Stimulated activated CD4-positive, alpha-beta T cell treated with anti-CD3 and anti-CD28 coated beads, Interleukin-15, amount 100 ng/mL, for 1 hour (primary cell): Measurements from ENCODE around the gene CMIP.

Source experiments
- DNase-seq, 2 donors: peaks; one replicate each; pipeline ENCODE4 v3.0.0-alpha.2; 2020; ENCODE audit warnings: low read depth in 1 of 2, low spot score in 1 of 2

CMIP gene

DNA sequence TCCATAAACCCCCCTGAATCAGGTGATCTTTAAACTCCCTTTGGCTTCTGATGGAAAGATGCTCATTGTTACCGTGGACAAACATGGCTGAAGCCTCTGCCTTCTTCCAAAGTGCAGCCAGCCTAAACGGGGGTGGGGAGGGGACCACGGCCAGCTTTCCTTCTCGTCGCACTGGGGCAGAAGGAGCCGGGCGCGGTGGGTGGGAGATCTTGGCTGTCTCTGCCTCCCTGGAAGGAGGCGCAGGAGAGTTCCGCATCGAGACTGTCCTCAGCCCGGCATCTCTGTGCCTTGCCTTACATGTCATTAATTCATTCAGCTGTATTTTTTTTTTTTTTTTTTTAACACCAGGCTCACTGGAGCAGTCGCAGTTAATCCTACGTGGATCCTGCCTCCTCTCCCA, 171.2 kb downstream of the CMIP start:
- no peak for DNase-seq

DNA sequence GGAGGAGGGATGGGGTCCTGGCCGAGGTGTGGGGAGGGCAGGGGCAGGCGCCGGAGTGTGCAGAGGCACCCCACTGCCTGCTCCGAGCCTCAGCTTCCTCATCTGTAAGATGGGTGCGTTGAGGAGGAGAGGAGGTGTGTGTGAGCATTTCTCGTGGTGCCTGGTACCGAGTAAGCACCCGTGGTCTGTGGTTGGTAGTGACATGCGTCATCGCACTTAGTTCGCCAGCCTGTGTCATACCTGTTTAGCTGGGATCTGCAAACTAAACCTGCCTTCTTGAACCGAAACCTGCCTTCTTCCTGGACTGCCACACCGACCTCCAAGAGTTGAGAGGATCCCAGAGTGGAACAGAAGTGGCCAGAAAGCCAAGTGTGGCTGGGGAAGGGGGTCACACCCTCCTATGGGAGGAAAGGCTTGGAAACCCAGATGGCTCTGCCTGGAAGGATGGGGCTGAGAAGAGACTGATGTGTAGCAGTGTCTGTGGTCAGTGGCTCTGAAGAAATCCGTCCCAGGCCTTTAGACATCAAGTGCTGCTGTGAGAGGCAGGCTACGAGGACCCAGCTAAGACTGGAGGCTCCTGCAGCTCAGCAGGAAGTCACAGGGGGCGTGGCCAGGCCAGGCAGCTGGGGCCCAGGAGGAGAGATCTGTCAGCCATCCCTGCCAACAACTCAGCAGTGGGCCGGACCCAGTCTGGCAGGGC, 171.9 kb downstream of the CMIP start:
- DNase-seq, result peak; percentile 33 to 42

DNA sequence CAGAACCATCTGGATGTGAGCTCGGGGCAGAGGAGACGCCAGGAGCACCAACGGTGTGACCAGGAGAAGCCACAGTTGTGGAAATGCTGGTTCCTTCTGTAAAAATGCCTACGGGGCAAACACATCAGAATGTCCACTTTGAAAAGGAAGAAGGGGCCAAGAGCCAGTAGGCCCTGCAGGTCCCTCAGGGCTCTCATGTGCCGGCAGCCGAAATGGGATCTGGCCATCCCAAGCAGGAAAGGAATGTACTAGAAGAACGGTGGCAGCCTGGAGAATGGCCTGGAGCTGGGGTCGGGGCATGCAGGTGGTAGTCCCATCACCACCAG, 172.4 kb downstream of the CMIP start:
- DNase-seq, result no peak

DNA sequence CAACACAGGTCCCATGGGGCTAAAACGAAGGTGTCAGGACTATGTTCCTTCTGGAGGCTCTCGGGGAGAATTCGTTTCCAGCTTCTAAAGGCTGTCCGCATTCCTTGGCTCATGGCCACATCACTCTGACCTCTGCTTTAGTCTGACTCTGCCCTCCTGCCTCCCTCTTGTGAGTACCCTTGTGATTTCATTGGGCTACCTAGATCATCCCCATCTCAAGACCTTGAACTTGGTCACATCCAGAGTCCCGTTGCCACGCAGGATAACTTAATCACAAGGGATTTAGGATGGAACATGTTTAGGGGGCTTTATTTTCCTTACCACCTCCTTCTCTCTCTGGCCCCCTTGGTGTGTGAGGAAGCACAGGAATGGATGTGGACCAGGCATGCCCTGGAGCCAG, 173.6 kb downstream of the CMIP start:
- DNase-seq, result no peak

DNA sequence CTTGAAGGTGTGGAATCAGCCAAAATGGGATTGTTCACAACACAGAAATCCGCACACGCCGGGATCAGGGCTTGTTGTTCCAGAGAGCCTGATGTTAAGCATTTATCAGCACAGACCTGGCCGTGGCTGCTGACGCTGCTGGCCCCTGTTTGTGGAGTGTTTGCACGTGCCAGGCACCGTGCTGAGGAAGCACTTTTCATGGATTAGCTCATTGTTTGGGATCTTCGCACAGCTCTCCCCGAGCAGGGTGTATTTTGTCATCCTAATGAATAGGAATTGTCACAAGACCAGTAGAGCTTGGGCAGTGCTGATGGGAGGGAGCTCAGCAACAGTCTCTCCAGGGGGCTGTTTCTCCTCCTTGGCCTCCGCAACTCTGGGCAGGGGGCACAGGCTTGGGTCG, 174.1 kb downstream of the CMIP start:
- no peak for DNase-seq

DNA sequence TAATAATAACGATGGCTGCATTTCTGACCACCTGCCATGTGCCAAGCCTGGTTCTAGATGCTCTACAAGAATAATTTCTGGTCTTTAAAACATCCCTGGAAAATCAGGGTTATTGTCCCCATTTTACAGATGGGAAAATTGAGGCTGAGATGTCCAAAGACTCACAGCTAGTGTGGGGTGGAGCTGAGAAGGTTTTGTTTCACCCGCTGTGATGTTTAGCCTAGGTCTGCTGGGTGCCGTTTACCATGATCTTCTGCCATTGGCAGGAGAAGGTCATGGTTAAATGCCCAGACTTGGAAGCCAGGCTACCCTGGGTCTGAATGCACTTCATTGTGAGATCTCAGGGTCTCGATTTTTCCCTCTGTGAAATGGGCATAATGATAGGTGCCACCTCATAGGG, 175.4 kb downstream of the CMIP start:
- DNase-seq, result no peak

DNA sequence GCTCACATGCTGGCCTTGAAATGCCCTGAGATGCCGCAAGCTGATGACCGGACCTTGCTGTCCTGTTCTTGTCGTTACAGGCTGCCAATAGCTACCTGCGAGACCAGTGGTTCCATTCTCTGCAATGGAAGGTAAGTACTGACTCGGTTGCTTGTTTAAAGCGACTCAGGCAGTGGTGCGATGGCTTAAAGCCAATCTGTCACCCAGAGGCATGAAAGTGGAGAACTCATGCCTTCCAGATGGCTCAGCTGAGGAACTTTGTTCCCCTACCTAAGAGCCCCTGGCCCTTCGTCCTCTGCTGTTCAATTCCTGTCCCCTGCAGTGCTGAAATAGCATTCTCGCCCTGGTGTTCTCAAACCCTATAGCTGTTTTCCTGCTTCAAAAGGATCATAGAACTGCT, 176.2 kb downstream of the CMIP start:
- no peak for DNase-seq

DNA sequence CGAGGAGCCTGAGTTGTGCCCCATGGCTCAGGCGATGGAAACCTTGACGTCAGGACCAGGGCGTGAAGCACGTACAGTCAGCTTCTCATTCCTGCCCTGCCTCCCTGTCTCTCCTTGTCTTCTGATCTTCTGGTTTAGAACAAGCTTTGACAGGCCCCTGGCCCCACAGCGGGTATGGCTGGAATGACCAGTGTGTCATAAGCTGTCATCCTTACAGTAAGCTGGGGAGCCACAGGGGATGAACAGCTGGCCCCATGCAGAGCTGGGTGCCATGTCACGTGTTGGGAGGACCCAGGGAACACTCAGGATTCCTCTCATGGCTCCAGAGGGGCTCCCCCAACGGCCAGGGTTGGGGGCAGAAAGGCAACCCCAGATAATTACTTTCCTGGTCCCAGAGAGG, 176.9 kb downstream of the CMIP start:
- no peak for DNase-seq

DNA sequence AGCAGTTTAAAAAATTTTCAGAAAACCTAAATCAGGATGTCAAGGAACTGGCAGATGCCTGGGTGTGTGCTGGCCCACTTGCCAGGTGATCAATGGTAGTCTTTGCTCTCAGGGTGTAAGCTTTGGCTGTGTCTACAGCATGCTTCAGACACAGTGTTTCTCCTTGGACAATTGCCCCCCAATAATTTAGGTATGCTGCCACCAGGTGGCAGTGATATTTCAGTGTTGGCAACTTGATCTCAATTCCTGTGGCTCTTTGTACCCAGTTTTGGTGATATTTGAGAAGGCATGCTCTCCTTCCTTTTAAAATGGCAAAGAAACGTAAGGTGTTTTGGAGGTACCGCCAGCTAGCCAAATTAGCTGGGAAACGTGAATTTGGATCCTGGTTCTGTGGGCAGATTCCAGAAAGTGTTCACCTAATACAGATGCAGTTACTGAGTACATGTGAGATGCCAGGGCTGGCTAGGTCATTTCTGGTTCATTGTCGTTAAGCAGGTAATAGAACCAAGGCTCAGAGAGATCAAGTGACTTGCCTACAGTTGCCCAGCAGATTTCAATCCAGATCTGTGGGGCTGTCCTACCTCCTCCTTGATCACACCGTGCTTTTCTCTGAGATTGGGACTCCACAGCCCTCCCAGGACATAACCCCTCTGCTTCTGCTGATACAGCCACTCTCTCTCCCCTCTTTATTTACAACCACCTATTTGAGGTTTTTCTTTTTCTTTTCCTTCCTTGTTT, 178.9 kb downstream of the CMIP start:
- DNase-seq, result peak; percentile 15 to 23

DNA sequence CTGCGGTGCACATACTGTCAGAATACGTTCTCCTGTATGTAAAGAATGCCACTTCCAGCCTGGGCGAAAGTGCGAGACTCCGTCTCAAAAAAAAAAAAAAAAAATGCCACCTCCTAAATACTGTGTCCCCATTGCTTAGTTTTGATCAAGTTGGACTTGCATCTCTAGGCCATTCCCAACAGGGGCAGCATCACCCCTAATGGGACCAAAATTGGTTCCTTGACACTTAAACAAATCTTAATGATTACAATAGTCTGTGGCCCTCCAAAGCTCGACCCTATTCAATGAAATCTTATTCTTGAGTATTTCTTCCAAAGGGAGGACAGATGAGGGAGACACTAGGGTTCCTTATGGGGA, 179.8 kb downstream of the CMIP start:
- no peak for DNase-seq

DNA sequence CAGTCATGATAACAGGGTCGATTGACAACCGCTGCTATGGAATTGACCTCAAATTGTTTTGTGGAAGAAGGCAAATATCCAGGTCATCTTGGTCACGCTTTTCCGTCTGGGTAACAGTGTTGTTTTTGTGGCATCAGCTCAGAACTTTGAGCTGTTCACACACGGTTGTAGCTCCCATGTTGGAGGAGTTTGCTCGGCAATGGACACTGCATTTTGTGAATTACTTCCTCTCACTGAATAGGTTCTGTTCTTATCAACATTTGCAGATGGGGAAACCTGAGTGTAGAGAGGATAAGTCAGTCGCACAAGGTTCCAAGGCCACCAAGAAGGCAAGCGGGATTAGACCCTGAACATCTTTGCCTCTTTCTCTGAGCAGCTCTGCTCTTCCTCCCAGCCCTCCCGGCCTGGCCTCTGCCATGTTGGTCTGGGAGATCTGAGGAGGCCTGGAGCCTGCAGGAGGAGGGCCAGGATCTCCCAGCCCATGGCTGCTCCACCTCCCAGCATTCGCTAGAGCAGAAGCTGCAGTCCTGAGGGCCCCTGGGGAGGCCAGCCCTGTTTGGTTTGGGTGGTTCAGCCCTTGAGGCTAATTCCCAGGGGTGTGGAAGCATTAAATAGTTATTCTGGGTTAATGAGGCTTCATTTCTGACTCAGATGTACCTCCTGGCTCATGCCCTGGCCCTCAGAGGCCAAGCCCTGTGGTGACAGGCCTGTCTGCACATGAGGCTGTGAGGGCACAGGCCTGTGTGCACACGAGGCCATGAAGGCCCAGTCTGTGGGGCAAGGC, 180.3 kb downstream of the CMIP start:
- no peak for DNase-seq

DNA sequence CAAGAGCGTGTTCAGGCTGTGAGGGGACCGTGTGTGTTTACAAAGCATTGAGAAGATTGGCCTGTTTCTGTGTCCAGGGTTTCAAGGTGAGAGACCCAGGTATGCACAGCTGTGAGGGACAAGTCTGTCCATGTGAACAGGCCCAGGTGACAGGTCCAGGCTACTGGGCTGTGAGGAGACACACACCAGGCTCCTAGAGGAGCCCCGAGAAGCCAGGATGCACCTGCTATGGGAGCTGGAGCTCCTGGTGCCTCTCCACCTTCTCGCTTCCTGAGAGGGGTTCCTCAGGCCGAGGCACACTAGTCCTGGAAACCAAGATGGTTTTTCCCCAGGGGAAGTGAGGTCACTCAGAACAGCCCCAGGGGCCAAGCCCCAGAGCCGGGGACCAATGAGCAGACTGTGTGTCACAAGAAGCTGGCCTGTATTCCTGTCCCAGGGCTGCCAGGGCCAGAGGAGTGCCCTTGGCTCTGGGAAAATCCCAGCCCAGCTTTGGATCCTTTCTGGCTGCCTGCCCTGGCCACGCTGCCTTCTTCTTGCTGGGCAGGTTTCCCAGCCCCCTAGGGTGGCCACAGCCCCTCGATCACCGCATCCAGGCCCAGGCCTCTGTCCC, 181.0 kb downstream of the CMIP start:
- no peak for DNase-seq

DNA sequence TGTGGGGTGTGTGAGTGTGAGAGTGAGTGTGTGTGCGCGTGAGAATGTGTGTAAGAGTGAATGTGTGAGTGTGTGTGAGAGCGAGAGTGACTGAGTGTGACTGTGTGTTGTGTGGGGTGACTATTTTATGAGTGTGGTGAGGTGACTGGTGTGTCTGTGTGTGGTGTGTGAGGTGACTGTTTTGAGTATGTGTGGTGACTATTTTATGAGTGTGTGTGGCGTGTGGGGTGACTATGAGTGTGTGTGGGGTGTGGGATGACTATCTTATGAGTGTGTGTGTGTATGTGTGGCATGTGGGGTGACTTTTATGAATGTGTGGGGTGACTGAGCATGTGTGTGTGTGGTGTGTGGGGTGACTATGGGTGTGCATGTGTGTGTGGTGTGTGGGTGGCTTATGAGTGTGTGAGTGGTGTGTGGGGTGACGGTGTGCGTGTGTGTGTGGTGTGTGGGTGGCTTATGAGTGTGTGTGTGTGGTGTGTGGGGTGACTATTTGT, 181.6 kb downstream of the CMIP start:
- DNase-seq, result no peak

DNA sequence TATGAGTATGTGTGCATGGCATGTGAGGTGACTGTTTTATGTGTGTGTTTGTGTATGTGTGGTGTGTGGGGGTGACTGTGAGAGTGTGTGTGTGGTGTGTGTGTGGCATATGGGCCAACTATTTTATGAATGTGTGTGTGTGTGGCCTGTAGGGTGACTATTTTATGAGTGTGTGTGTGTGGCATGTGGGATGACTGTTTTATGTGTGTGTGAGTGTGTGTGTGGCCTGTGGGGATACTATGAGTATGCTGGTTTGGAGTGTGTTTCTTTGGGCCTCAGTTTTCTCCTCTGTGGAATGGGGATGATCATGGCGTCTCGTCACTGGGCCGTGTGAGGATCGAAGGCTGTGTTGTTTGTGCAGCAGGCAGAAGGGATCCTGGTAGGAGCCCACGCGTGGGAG, 182.4 kb downstream of the CMIP start:
- DNase-seq, result no peak

DNA sequence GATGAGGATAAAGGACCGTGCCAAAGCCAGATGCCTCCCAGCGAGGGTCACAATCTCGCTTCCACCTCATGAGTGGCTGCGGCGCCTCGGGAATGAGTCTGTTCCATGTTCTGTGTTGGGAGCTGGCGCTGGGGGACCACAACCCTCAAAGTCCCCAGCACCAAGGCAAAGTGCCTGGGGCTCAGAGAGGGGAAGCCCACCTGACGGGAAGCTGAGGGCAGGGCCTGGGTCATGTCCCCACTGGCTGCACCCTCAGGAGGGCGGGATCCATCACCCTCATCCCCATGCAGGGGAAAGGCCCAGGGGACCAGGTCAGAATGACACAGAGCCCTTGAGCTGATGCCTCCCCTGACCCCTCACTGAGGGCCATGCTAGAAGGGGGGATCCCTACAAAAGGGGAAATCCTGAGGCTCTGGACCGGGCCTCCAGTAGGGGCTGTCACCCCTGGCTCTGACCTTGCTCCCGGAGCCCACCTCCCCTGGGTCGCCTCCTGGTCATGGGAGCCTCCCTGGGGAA, 183.2 kb downstream of the CMIP start:
- DNase-seq, result no peak

DNA sequence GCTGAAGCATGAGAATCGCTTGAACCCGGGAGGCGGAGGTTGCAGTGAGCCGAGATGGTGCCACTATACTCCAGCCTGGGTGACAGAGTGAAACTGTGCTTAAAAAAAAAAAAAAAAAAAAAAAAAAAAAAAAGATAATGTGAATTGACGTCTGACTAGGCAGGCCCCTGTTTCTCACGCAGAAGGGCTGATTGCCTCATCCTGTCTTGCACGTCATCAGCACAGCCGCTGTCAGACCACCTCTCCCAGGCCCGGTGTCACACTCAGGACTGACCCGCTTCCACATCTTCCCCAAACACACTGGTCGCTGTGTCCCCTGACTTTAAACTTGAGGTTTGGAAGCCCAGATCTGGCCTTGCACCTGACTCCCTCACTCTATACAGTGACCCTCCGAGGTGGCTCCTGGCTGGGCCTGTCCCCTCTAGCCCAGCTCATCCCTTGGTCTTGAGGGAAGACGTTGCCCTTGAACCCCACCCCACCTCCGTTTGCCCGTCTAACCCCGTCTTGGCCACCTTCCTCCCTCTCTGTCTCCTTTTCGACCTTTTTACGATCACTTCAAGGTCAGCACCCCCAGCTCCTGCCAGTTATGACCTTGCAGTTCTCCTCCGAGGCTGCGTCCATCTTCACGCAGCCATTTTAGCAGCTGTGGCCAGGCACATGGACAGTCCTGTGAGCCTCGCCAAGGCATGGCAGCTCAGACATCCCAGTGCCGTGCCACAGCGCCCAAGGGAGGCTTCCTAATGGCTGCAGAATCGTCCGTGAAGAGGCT, 184.6 kb downstream of the CMIP start:
- no peak for DNase-seq

DNA sequence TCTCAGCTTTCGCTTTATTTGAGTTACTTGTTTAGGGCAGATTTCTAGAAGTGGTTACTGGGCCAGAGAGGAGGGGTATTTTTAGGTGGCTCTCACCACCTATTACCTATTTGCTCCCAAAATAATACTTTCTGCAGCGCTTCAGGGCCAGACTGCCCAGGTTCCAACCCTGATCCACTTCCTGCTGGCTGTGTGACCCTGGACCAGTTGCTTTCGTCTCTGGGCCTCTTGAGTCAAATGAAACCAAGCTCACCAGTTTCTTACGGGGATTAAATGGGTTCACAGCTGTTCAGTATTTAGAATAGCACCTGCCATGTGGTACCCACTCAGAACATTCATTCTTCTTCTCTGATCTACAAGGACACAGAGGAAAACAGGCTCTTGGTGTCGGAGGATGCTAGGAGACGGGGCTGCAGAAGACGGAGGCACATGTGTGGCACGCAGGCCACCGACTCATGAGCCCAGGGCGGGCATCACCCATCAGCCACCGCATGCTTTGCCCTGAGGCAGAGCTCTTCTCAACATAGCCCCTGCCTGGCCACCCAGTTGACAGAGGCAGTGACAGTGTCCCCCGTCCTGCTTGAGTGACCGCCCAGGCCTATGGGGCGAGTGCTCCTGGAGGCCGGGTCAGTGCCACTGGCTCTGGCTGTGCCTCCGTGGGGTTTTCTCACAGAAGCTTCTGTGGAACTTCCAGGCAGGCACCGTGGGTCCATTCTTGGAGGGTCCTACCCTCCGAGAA, 185.5 kb downstream of the CMIP start:
- DNase-seq, result no peak

DNA sequence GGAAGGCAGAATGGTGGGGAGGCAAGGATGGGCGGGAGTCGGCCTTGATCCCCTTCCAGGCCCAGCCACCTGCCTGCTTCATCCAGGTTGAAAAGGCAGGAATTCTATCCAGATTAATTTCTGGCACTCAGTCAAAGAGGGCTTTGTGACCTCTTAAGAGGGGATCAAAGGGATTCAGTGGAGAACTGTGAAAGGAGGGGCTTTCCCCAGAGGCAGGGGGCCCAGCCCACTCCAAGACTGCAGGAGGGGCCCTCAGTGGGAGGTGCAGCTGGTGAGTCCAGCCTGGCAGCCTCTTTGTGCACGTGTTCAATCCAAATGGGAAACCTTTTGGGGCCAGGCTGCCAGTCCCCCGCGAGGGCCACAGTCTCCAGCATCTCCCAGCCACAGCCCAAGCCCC, 186.0 kb downstream of the CMIP start:
- DNase-seq, result no peak

DNA sequence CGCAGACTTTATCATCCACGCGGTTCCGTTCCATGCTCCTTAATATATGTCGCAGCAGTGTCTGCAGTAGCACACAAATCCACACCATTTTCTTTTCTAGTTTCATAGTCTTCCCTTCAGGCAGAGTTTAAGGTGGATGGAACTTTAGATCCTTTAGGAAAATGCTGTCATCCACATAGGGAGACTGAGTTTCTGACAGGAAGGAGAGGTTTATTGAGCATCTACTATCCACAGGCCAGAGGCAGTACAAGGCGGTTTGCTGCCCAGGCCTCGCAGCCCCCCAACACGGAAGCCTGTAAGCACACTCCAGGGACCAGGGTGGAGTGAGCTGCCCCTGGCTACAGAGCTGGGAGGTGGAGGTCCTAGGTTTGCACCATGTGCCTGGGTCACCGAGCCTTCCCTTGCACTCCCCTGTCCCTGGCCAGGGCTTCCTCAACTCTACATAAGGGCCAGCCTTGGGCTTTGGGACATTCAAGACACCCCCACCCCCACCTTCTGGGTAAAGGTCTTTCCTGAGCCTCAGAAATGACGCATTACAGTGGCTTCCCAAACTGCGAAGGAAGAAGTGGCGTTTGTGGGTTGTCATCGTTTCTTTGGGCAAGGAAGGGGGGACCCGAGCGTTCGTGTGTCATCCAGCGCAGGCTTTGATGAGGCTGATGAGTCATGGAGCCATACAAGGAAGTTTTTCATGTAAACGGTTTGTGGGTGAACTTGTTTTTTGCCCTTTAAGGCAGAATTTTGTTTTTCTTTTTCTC, 188.0 kb downstream of the CMIP start:
- DNase-seq, result peak; percentile 47 to 57
